ENCODE measurements around the gene VPS13D.
"Not testable (repeated sequence)": the region's sequence is repeated elsewhere in the genome, so short reads cannot be mapped to it uniquely, and the experiment has no call there.

The VPS13D gene

DNA sequence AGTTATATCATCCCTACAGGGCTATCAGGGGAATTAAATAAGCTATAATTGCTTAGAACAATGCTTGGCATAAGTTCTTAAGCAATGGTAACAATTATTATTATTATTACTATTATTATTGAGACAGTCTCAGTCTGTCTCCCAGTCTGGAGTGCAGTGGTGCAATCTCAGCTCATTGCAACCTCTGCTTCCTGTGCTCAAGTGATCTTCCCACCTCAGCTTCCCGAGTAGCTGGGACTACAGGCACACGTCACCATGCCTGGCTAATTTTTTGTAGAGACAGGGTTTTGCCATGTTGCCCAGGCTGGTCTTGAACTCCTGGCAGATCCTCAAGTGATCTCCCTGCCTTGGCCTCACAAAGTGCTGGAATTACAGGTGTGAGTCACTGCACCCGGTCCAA is 308.7 kb downstream of the VPS13D start:
- not testable (repeated sequence) for H3K27me3 ChIP-seq (ENCODE audit: control insufficient read depth in 1 of 2, insufficient read depth in 2 of 2, low read length in 2 of 2); H3K36me3 ChIP-seq (ENCODE audit: insufficient read depth, low read length); H3K9ac ChIP-seq (ENCODE audit: low read length); H3K4me3 ChIP-seq (ENCODE audit: low read depth in 1 of 2, low read length in 2 of 2); H3K27ac ChIP-seq (ENCODE audit: low read depth, low read length); H3K9me3 ChIP-seq (ENCODE audit: low read length)
- H3K4me1 ChIP-seq (ENCODE audit: insufficient read depth, low read length): peaks cover 21% of the 10 kb centered on the region

DNA sequence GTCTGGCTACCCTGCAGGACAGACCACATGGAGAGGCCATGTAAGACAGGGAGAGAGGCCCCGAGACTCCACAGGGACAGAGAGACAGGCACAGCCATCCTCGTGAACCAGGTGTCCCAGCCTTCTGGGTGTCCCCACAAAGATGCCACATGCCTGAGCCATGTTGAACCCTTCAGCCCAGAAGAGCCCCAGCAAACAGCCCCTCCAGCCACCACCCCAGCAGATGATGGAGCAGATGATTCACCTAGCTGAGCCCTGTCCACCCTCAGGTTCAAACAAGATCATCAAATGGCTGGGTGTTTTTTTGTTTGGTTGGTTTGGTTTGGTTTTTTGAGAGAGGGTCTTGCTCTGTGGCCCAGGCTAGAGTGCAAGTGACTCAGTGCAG is 309.5 kb downstream of the VPS13D start:
- Histone ChIP-seq H3K9me3 (ENCODE audit: low read length) (peaks cover 3% of the 10 kb centered on the region), H3K4me3 (ENCODE audit: low read depth in 1 of 2, low read length in 2 of 2) (no peak overlapping the region), H3K27ac (ENCODE audit: low read depth, low read length) (no peak overlapping the region), H3K27me3 (ENCODE audit: control insufficient read depth in 1 of 2, insufficient read depth in 2 of 2, low read length in 2 of 2) (no peaks in the 10 kb centered on the region), H3K4me1 (ENCODE audit: insufficient read depth, low read length) (peaks cover 21% of the 10 kb centered on the region), H3K36me3 (ENCODE audit: insufficient read depth, low read length) (no peaks in the 10 kb centered on the region), H3K9ac (ENCODE audit: low read length) (no peak overlapping the region)

DNA sequence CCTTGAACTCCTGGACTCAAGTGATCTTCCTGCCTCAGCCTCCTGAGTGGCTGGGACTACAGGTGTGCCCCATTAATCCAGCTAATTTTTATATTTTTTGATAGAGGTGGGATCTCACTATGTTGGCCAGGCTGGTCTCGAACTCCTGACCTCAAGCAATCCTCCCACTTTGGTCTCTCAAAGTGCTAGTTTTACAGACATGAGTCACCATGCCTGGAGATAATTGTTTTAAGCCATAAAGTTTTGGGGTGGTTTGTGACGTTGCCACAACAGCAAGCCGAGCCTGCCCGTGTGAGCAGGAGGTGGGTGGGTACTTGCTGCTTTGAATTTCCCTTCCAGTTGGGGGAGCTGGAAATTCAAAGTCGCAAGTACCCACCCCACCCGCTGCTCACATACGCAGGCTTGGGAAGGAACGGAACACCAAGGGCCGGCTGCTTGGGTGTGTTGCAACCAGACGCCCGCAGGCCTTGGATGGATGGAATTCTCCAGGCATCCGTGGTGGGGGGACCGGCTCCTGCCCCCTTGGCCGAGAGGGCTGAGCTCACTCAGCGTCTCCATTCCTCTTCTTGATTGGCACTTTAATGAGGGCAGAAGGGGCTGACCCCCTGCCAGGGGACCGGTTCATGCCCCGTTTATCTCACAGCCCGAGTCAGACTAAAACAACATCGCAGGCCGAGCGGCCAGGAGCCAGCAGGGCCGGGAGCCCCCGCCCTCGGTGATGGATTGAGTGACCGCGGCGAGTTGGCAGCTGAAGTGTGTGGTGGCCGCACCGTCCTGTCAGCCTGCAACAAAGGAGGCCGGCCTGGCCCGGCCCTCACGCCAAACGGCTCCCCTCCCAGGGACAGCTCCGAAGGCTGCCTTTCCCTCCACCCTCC is 310.1 kb downstream of the VPS13D start:
- Histone ChIP-seq H3K9ac (ENCODE audit: low read length) (peak overlapping the region; percentile 42), H3K4me1 (ENCODE audit: insufficient read depth, low read length) (peaks cover 21% of the 10 kb centered on the region), H3K27me3 (ENCODE audit: control insufficient read depth in 1 of 2, insufficient read depth in 2 of 2, low read length in 2 of 2) (no peaks in the 10 kb centered on the region), H3K36me3 (ENCODE audit: insufficient read depth, low read length) (no peaks in the 10 kb centered on the region), H3K27ac (ENCODE audit: low read depth, low read length) (peak overlapping the region; percentile 72), H3K4me3 (ENCODE audit: low read depth in 1 of 2, low read length in 2 of 2) (peak overlapping the region; percentile 2 to 24), H3K9me3 (ENCODE audit: low read length) (peaks cover 3% of the 10 kb centered on the region)

DNA sequence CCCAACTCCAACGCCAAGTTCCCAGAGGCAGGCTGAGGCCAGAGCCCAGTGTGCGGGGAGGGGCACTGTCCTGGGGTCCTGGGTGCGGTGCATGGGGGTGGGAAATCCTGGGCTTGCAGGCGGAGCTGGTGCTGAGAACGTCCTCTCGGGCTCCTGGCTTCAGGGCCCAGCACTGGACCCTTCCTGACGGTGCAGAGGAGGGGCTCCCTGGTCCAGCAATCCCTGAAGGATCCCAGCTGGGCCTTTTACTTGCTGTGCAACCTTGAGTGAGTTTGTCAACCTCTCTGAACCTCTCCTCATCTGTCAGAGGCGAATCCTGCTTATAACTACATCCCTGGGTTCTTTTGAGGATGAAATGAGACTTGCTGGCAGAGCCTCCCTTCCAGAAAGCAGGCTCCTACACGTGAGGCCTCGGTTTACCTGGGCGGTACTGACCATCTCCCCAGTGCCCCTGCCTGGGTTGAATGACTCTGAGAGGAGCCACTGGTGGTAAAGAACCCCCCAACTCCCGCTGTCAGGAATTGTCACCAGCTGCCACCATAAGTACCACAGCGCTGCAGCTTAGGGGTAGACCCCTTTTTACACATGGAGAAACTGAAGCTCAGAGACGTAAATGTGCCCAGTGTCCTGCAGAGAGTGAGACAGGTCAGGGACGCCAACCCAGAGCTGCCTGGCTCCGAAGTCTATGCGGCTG is 310.9 kb downstream of the VPS13D start:
- H3K9ac ChIP-seq (ENCODE audit: low read length): peak overlapping the region; percentile 42
- no peaks in the 10 kb centered on the region for H3K27me3 ChIP-seq (ENCODE audit: control insufficient read depth in 1 of 2, insufficient read depth in 2 of 2, low read length in 2 of 2)
- H3K4me3 ChIP-seq (ENCODE audit: low read depth in 1 of 2, low read length in 2 of 2): peak overlapping the region in 1 of 2 donors; percentile 2
- no peaks in the 10 kb centered on the region for H3K36me3 ChIP-seq (ENCODE audit: insufficient read depth, low read length)
- peaks cover 3% of the 10 kb centered on the region for H3K9me3 ChIP-seq (ENCODE audit: low read length)
- peak overlapping the region; percentile 72 for H3K27ac ChIP-seq (ENCODE audit: low read depth, low read length)
- peaks cover 21% of the 10 kb centered on the region for H3K4me1 ChIP-seq (ENCODE audit: insufficient read depth, low read length)

DNA sequence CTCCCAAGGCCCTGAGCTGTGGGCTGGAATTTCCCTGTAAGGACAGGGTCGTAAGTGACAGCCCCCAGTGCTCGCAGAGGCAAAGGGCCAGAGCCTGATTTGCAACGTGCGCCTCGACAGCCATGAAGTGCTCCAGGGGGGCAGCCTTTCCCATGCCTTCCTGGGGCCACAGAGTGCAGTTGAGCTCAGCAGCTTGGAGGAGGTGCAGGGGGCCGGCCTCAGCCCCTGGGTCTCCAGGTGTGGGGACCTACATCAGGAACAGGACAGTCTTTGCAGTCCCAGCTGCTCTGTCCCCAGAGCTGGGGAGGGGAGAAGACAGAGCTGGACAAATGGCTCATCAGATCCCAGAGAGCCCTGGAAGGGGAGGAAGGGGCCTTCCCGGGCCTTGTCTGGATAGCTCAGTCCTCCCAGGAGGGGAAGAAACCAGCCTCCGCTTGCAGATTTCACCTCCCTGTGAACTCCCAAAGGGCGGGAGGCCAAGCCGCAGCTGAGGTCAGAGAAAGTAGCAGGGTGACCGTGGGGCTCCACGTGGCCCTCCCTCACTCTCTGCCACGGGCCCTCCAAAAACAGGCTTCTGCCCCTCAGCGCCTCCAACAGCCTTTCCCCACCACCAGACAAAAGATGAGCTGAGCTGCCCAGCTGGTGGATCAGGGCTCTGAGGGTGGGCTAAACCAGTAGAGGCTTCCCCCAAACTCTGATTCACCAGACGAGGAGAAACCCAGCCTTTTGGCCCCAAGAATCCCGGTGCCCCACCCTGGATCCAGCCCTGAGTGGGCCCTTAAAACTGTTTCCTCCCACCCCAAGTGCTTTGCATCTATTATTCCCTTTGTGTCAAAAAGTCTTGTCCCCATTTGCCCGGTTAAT is 311.7 kb downstream of the VPS13D start:
- Histone ChIP-seq H3K27me3 (ENCODE audit: control insufficient read depth in 1 of 2, insufficient read depth in 2 of 2, low read length in 2 of 2) (no peaks in the 10 kb centered on the region), H3K36me3 (ENCODE audit: insufficient read depth, low read length) (no peaks in the 10 kb centered on the region), H3K9ac (ENCODE audit: low read length) (peak overlapping the region; percentile 42), H3K4me1 (ENCODE audit: insufficient read depth, low read length) (peaks cover 21% of the 10 kb centered on the region), H3K9me3 (ENCODE audit: low read length) (no peaks in the 10 kb centered on the region), H3K4me3 (ENCODE audit: low read depth in 1 of 2, low read length in 2 of 2) (no peak overlapping the region), H3K27ac (ENCODE audit: low read depth, low read length) (no peak overlapping the region)

DNA sequence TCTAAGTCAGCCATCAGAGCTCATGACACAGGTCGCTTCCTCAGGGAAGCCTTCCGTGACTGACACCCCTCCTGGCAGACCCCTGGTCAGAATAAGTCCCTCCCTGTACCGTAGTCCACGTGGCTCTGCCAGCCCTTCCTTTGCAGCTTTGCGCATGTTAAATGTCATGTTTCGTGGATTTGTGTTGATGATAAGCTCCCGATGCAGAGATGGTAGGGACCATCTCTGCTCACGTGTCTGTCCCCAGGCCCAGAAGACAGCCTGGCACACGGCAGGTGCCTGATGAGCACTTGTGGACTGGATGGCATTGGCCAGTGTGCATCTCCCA is 312.3 kb downstream of the VPS13D start:
- no peak overlapping the region for H3K27ac ChIP-seq (ENCODE audit: low read depth, low read length)
- peaks cover 26% of the 10 kb centered on the region for H3K4me1 ChIP-seq (ENCODE audit: insufficient read depth, low read length)
- H3K9ac ChIP-seq (ENCODE audit: low read length): no peak overlapping the region
- H3K4me3 ChIP-seq (ENCODE audit: low read depth in 1 of 2, low read length in 2 of 2): no peak overlapping the region
- H3K27me3 ChIP-seq (ENCODE audit: control insufficient read depth in 1 of 2, insufficient read depth in 2 of 2, low read length in 2 of 2): no peaks in the 10 kb centered on the region
- H3K9me3 ChIP-seq (ENCODE audit: low read length): no peaks in the 10 kb centered on the region
- H3K36me3 ChIP-seq (ENCODE audit: insufficient read depth, low read length): no peaks in the 10 kb centered on the region

DNA sequence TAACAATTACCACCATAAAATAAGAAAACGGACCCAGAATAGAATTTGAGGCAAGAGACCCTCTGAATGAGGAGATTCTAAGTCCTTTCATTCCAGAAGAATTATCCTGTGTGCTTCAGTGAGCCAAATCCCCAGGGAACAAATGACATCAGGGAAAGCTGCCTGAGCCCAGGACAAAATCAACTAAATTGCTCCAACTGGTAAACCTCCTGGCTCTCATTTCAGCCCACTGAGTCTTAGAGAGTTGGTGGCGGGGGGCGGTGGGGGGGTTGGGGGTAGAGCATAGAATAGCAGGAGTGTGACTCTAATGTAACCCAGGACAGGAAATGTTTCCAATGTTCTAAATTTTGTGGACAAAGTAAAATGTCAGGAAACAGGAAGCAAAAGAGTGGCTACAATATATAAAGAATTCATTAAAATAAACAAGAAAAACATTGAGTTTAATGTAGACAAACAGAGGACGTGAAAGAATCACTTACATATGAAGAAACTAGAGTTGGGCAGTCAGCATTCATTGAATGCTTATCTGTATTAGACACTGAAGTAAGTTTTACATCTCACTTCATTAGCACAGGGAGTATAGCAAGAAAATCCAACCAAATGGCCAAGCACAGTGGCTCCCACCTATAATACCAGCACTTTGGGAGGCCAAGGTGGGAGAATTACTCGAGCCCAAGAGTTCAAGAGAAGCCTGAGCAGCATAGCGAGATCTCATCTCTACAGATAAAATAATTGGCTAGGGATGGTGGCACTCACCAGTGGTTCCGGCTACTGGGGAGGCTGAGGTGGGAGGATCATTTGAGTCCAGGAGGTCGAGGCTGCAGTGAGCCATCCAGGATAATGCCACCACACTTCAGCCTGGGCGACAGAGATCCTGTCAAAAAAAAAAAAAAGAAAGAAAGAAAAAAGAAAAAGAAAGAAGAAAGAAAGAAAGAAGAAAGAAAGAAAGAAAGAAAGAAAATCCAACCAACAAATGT is 313.1 kb downstream of the VPS13D start:
- Histone ChIP-seq H3K4me3 (ENCODE audit: low read depth in 1 of 2, low read length in 2 of 2) (no peak overlapping the region), H3K36me3 (ENCODE audit: insufficient read depth, low read length) (no peaks in the 10 kb centered on the region), H3K27ac (ENCODE audit: low read depth, low read length) (no peak overlapping the region), H3K4me1 (ENCODE audit: insufficient read depth, low read length) (peaks cover 33% of the 10 kb centered on the region), H3K27me3 (ENCODE audit: control insufficient read depth in 1 of 2, insufficient read depth in 2 of 2, low read length in 2 of 2) (no peaks in the 10 kb centered on the region), H3K9ac (ENCODE audit: low read length) (no peak overlapping the region), H3K9me3 (ENCODE audit: low read length) (no peaks in the 10 kb centered on the region)

DNA sequence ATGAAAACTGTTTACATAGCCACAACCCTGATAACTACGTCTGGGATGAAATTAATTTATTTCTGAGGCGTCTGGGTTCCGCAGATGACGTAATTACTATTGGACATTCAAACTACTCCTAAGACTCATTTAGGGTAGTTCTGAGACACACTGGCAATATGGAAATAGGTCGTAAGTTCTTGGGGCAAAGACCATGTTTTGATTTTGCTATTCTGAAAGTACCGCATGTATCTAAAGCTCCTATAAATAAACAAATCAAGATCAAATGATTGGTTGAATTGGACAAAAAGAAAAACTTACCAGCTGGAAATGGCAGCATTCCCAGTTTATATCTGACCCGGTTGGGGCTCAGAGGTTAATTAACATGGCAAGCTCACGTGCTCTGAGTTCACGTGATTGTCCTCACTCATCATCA is 313.9 kb downstream of the VPS13D start:
- Histone ChIP-seq H3K9ac (ENCODE audit: low read length) (no peak overlapping the region), H3K9me3 (ENCODE audit: low read length) (no peaks in the 10 kb centered on the region), H3K27me3 (ENCODE audit: control insufficient read depth in 1 of 2, insufficient read depth in 2 of 2, low read length in 2 of 2) (no peaks in the 10 kb centered on the region), H3K36me3 (ENCODE audit: insufficient read depth, low read length) (no peaks in the 10 kb centered on the region), H3K27ac (ENCODE audit: low read depth, low read length) (no peak overlapping the region), H3K4me1 (ENCODE audit: insufficient read depth, low read length) (peaks cover 41% of the 10 kb centered on the region), H3K4me3 (ENCODE audit: low read depth in 1 of 2, low read length in 2 of 2) (no peak overlapping the region)

DNA sequence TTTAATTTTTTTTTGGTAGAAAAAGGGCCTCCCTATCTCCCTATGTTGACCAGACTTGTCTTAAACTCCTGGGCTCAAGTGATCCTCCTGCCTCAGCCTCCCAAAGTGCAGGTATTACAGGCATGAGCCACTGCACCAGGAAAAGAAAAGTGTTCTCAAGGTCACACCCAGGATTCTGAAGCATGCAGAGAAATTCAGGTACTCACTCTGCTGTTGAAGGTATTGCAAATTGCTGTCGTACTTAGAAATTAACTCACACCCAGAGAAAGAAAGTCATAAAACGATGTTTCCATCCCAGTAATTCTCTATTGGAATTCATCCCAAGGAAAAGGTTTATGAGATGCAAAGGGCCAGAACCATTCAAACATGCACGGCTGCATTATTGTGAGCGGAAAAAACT is 314.5 kb downstream of the VPS13D start:
- no peaks in the 10 kb centered on the region for H3K9me3 ChIP-seq (ENCODE audit: low read length)
- no peaks in the 10 kb centered on the region for H3K27me3 ChIP-seq (ENCODE audit: control insufficient read depth in 1 of 2, insufficient read depth in 2 of 2, low read length in 2 of 2)
- H3K36me3 ChIP-seq (ENCODE audit: insufficient read depth, low read length): no peaks in the 10 kb centered on the region
- H3K4me1 ChIP-seq (ENCODE audit: insufficient read depth, low read length): peaks cover 45% of the 10 kb centered on the region
- H3K27ac ChIP-seq (ENCODE audit: low read depth, low read length): no peak overlapping the region
- no peak overlapping the region for H3K9ac ChIP-seq (ENCODE audit: low read length)
- no peak overlapping the region for H3K4me3 ChIP-seq (ENCODE audit: low read depth in 1 of 2, low read length in 2 of 2)

DNA sequence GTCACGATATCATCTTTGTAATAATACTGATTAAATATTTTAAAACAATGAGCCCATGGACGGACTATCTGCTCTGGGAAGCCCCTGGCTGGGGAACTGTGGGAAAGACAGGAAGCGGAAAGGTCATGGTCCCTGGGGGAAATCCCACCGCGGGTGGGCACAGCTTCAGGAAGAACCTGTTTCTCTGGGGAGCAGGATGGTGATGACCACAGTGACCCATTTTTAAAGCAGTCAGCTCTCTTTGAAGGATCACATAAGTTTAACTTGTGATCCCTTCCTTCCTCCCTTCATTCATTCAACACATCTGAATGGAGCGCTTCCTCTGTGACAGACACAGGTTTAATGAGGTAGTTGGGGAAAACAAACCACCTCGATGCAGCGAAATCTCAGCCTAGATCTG is 315.2 kb downstream of the VPS13D start:
- Histone ChIP-seq H3K27ac (ENCODE audit: low read depth, low read length) (no peak overlapping the region), H3K9ac (ENCODE audit: low read length) (no peak overlapping the region), H3K36me3 (ENCODE audit: insufficient read depth, low read length) (no peaks in the 10 kb centered on the region), H3K4me3 (ENCODE audit: low read depth in 1 of 2, low read length in 2 of 2) (no peak overlapping the region), H3K9me3 (ENCODE audit: low read length) (no peaks in the 10 kb centered on the region), H3K4me1 (ENCODE audit: insufficient read depth, low read length) (peaks cover 41% of the 10 kb centered on the region), H3K27me3 (ENCODE audit: control insufficient read depth in 1 of 2, insufficient read depth in 2 of 2, low read length in 2 of 2) (no peaks in the 10 kb centered on the region)
